ENCODE measurements around the gene MBP. TPM values are rescaled to one million over a fixed set of nuclear protein-coding genes. Genes with fewer than 3 reads are reported as not detected.

The MBP gene
- total RNA-seq, 1 experiment from 2014 or later = not detected

DNA sequence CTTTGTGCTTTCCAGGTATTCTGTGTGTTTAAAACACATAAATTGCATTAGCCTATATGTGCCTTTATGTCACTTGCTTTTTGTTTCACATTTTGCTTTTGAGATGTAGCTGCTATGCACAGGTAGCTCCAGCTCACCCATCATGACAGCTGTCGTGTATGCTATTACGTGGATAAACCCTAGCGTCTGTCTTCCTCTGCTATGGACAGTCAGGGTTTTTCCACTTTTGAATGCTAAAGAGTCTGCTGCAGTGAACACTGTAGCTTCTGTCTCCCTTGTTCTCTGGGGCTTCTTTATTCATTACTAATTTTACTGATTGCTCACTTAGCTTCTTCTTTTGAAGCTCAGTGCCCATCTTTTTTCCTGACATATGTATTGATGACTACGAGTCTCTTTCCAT is 24.7 kb upstream of the MBP start:
- Histone ChIP-seq H3K36me3 (no peaks in the 10 kb centered on the region), H3K4me3 (no peak overlapping the region), H3K27me3 (no peaks in the 10 kb centered on the region), H3K9me3 (no peaks in the 10 kb centered on the region)
- DNase-seq = no peak

DNA sequence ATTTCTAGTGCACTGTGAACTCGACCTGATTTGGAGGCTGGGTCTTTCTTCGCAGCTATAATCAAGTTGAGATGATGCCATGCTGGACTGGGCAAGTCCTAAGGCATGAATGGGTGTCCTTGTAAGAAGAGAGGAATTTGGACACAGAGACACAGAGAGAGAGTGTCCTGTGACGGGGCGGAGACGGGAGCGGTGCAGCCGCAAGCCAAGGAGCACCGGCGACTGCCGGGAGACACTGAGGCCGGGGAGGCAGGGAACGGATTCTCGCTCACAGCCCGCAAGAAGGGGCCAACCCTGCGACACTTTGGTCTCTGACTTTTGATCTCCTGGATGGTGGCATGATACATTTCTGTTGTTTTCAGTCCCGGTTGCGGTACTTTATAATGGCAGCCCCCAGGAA is 22.4 kb upstream of the MBP start:
- no peaks in the 10 kb centered on the region for H3K9me3 ChIP-seq
- H3K4me3 ChIP-seq = no peak overlapping the region
- H3K27me3 ChIP-seq = no peaks in the 10 kb centered on the region
- H3K36me3 ChIP-seq = no peaks in the 10 kb centered on the region
- DNase-seq = no peak

DNA sequence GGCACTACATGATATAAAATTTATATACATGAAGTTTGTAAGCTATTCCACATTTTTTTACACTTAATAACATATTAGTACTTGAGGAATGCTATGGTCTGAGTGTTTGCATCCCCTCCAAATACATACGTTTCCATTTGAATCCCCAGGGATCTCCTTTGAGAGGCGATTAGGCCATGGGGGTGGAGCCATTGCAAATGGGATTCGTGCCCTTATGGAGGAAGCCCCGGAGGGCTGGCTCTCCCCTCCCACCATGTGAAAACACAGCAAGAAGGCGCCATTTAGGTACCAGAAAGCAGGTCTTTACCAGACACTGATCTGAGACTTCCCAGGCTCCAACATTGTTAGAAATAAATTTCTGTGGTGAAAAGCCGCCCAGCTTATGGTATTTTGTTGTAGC is 20.8 kb upstream of the MBP start:
- no peak overlapping the region for H3K4me3 ChIP-seq
- no peaks in the 10 kb centered on the region for H3K27me3 ChIP-seq
- H3K9me3 ChIP-seq = no peaks in the 10 kb centered on the region
- no peak for DNase-seq
- no peaks in the 10 kb centered on the region for H3K36me3 ChIP-seq

DNA sequence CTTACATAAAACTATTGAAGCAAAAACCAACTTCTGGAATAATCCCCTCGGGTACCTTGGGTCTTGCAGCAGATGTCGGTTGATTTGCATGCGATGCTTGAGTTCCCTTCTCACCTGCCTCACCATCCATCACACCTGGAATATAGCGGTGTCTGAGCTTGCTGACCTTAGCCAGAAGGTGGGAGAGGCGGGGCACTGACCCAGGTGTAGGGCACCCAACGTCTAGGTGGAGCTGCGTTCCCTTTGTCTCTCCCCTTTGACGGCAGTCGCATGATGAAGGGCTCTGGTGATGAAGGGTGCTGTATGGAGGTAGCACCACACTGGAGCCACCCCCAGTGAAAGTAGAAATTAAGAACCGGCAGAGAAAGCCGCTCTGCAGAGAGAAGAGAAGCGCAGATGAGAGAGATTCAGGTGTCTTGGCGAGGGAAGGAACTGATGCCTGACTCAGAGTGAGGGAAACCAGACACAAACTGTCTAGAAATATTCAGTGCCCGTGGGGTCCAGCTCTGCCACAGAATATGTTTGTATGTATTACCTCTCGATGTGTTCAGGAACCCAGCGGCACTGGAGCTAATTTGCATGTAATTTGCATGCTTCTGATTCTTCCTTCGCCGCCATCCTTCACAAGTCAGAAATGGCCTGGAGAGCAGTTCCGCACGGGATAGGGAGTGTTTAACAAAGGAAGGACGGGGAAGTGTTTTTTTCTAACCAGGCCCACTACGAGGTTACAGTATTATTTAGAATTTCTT is 19.4 kb upstream of the MBP start:
- Histone ChIP-seq H3K27me3 (no peaks in the 10 kb centered on the region), H3K4me3 (no peak overlapping the region), H3K36me3 (no peaks in the 10 kb centered on the region), H3K9me3 (no peaks in the 10 kb centered on the region)
- DNase-seq = no peak

DNA sequence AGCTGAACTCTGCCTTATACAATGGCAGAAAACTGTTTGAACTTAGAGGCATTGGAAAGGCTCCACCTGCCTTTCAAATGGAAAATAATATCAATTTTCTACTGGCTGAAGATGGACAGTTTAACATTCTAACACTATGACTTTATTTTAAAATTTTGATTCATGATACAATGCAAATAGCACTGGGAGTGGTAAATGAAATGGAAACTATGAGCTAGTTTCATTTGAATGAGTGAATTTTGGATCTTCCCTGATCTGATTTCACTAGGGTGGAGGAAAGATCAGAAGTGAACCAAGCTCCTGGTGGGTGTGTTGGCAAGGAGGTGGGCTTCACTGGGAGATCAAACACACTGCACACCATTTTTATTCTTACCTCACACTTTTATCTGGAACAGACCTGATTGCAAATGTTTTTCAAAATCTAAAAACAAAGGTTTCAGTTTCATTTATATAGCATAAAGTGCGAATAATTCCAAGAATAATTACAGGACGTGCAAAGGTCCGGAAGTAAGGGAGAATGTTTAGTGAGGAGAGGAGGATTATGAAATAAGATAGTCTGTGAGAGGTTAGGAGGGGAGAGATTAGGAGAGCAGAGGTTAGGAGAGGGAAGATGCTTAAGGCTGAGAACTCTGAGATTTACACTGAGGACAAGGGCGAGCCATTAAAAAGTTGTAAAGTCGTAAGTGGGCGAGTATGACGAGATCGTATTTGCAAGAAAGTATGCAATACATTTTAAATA is 18.6 kb upstream of the MBP start:
- Histone ChIP-seq H3K36me3 (no peaks in the 10 kb centered on the region), H3K27me3 (no peaks in the 10 kb centered on the region), H3K9me3 (no peaks in the 10 kb centered on the region), H3K4me3 (no peak overlapping the region)
- DNase-seq = no peak

DNA sequence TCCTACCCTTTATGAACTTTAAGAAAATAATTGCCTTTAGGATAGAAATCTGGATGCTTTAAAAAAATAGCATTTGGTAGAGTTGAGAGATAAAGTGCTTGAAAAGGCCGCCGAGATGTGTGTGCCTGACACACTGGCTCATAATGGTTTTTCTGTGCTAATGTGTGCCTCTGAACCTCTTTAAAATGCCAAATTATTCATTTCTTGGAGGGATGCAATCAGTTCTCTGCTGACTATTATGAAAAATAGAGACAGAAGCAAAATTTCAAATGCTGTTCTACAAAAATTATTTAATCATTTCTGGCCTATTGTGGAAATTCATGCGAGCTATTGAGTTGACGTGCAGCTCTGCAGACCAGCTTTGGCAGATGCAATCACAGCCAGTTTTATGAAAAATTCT is 18.0 kb upstream of the MBP start:
- Histone ChIP-seq H3K9me3 (no peaks in the 10 kb centered on the region), H3K4me3 (no peak overlapping the region), H3K36me3 (no peaks in the 10 kb centered on the region), H3K27me3 (no peaks in the 10 kb centered on the region)
- DNase-seq = no peak

DNA sequence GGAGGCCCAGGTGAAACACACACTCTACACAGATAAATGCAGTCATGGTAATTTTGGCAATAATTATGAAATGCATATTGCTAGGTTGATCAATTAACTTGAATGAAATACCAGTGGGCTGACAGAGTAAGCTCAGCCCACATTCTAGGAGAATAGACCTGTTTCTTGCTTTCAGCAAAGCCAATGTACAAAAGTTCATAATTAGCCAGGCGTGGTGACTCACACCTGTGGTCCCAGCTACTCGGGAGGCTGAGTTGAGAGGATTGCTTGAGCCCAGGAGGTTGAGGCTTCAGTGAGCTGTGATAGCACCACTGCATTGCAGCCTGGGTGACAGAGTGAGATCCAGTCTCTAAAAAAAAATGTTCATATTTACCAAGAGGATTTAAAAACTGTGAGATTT is 15.7 kb upstream of the MBP start:
- no peaks in the 10 kb centered on the region for H3K27me3 ChIP-seq
- DNase-seq = no peak
- H3K9me3 ChIP-seq = peaks cover 10% of the 10 kb centered on the region; the same call in 1 of the 2 replicates
- H3K36me3 ChIP-seq = no peaks in the 10 kb centered on the region
- H3K4me3 ChIP-seq = no peak overlapping the region

DNA sequence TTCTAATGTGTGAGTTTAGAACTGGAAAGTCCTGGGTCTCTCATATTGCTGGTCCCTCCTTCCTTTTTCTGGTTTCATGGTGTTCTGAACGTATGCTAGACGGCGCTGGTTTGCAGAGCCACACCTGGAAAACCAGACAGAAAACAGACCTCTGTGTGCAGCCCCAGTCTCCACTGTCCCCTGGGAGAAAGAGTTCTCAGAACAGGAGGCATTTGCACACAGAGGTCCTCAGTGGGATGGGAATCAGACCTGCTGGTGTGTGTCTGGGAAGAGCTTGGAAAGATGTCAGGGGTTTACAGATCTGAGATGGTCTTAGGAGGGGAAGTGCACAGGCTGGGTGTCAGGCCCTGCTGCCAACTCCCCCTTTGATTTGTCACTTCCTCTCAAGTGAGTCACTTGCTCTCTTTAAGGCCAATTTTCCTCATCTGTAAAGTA is 14.9 kb upstream of the MBP start:
- H3K27me3 ChIP-seq = no peaks in the 10 kb centered on the region
- no peaks in the 10 kb centered on the region for H3K36me3 ChIP-seq
- peak; percentile 64 for DNase-seq
- peaks cover 10% of the 10 kb centered on the region; the same call in 1 of the 2 replicates for H3K9me3 ChIP-seq
- H3K4me3 ChIP-seq = no peak overlapping the region

DNA sequence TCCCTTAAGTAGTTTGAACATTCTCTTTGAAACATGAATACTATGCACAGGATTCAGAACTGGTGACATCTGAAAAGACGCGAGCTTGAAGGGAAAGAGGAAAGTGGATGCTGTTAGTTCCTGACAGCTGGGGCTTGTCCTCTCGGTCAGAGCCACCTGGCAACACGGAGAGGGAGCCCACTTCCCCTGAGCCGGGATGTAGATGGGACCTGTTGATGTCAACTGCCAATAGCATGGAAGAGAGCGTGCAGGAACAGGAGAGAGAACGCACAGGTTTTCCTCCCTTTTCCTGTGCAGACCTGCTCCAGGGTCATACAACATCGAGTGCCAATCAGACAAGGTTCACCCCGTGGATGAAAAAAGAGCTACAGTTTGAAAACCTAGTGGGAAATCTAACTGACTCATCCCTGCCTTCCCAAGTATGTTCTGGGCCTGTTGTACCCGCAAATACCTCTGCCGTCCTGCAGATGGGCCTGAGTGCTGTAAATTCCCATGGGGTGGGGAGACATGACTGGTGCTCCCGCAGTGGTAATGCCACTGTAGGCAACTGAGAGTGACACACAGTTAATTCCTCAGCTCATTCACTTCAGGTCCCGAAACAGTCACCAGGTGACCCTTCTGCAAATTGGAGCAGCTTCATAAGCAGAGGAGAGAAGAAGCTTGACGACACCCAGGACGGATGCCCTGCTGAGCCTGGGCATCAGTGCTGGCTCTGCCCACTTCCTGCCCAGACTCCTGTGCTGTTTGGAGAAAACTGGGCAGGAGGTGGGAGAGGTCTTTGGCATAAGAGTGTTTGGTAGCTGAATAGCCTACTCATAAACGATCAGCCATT is 13.9 kb upstream of the MBP start:
- H3K4me3 ChIP-seq = no peak overlapping the region
- H3K9me3 ChIP-seq = peaks cover 12% of the 10 kb centered on the region; the same call in 1 of the 2 replicates
- peak; percentile 71 for DNase-seq
- H3K27me3 ChIP-seq = no peaks in the 10 kb centered on the region
- no peaks in the 10 kb centered on the region for H3K36me3 ChIP-seq

DNA sequence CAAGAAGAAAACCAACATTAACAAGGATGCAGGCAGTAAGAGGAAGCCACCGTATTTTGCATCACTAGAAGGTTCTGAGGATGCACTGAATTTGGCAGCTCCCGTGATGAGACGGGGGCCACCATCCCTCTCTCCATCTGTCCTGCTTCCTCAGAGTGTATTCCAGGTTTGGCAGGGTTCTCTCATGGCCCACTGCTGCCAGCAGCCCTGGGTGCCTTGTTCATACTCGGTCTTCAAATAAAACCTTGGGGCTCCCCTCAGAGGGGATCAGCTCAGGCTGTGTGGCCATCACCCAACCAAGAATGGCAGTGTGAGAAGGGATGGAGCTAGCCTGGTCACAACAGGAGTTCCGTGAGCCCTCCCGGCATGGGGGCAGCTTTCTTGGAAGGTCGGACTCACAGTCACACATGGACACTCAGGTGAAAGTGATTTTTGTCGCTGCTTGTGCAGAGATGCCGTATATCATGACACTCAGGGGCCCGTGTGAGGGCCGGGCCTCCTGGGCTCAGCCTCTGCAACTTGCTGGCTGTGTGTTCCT is 12.8 kb upstream of the MBP start:
- no peak overlapping the region for H3K4me3 ChIP-seq
- no peaks in the 10 kb centered on the region for H3K27me3 ChIP-seq
- no peak for DNase-seq
- peaks cover 12% of the 10 kb centered on the region; the same call in 1 of the 2 replicates for H3K9me3 ChIP-seq
- no peaks in the 10 kb centered on the region for H3K36me3 ChIP-seq

DNA sequence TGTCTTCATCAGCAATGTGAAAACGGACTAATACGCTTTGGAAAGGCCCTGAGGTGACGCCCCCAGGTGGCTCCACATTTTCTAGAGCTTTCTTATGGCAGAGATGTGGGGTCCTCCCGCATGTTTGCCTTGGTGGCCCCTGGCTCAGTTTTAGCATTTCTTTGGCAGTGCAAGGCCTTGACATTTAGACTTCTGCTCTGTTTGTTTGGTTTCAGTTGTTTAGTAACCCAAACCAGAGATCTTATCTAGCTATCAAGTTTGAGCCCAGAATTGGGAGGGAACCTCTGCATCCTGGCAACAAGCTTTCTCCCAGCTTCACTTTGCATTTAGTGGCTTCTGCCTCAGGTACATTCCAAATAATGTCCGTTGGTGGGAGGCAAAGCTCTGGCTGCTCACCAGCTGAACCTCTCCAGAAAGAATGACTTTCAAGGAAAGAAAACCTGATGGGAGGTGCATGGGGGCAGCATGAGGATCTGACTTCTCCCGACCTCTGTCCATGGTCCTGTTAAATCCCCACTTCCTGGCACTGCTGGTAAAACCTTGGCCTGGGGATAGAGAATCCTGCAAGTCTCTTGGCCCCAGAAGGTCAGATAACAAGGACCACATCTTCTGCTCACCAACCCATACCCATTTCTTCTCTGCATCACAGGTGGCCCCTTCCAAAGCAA is 12.0 kb upstream of the MBP start:
- Histone ChIP-seq H3K9me3 (peaks cover 12% of the 10 kb centered on the region; the same call in 1 of the 2 replicates), H3K36me3 (no peaks in the 10 kb centered on the region), H3K27me3 (no peaks in the 10 kb centered on the region), H3K4me3 (no peak overlapping the region)
- DNase-seq = no peak

DNA sequence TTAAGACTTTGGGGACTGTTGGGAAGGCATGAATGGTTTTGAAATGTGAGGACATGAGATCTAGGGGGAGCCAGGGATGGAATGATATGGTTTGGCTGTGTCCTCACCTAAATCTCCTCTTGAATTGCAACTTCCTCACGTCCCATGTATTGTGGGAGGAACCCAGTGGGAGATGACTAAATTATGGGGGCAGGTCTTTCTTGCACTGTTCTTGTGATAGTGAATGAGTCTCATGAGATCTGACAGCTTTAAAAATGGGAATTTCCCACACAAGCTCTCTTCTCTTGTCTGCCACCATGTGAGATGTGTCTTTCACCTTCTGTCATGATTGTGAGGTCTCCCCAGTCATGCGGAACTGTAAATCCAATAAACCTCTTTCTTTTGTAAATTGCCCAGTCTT is 11.5 kb upstream of the MBP start:
- DNase-seq = no peak
- Histone ChIP-seq H3K4me3 (no peak overlapping the region), H3K27me3 (no peaks in the 10 kb centered on the region), H3K9me3 (peaks cover 12% of the 10 kb centered on the region; the same call in 1 of the 2 replicates), H3K36me3 (no peaks in the 10 kb centered on the region)

DNA sequence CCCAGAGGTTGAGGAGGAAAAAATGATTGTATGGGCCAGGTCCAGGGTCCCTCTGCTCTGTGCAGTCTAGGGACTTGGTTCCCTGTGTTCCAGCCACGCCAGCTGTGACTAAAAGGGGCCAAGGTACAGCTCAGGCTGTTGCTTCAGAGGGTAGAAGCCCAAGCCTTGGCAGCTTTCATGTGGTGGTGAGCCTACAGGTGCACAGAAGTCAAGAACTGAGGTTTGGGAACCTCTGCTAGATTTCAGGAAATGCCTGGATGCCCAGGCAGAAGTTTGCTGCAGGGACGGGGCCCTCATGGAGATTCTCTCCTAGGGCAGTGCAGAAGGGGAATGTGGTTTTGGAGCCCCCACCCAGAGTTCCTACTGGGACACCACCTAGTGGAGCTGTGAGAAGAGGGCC is 10.6 kb upstream of the MBP start:
- Histone ChIP-seq H3K9me3 (peaks cover 12% of the 10 kb centered on the region; the same call in 1 of the 2 replicates), H3K4me3 (no peak overlapping the region), H3K27me3 (no peaks in the 10 kb centered on the region), H3K36me3 (no peaks in the 10 kb centered on the region)
- DNase-seq = no peak

DNA sequence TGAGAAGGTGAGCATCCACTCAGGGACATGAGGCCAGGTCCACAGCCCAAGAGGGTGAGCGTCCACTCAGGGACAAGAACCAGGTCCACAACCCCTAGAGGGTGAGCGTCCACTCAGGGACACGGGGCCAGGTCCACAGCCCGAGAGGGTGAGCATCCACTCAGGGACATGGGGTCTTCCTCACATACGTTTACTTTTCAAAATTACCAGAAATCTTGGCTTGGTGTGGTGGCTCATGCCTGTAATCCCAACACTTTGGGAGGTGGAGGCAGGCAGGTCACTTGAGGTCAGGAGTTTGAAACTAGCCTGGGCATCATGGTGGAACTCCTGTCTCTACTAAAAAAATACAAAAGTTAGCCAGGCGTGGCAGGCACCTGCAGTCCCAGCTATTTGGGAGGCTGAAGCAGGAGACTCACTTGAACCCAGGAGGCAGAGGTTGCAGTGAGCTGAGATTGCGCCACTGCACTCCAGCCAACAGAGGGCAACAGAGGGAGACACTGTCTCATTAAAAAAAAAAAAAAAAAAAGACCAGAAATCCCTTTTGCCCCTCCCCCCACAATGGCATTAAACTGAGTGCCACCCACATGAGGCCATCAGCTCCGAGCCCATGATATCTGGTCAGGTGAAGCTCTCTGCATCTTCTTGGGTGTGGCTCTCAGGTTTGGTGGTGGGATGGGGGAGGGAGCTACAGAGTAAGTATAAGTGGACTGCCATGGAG is 9.0 kb upstream of the MBP start:
- Histone ChIP-seq H3K9me3 (peaks cover 12% of the 10 kb centered on the region; the same call in 1 of the 2 replicates), H3K27me3 (no peaks in the 10 kb centered on the region), H3K4me3 (no peak overlapping the region), H3K36me3 (no peaks in the 10 kb centered on the region)
- DNase-seq = no peak

DNA sequence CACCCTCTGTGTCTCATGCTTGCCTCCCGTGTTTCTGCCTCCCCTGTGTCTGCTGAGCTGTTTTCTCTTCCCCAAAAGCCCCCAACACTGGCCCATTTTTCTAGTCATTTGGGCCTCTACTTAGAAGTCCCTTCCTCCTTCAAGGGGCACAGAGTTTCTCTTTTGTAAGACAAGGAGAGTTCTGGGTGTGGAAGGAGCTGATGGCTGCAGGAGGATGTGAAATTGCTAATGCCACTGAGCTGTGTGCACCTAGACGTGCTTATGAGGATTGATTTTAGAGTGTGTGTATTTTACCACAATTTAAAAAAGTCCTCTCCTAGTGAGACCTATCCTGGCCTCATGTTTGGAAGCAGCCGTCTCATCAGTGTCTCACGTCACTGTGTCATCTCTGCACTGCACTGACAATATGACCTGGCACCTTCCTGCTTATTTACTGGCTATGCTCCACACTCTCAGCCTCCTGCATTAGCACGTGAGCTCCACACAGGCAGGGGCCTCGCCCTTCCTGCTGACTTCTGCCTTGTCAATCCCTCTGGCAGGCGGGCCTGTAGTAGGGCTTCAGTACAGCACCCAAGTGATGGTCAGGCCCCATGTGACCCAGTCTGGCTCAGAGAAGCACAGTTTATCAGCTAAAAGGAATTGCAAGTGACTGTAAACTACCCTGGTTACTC is 8.0 kb upstream of the MBP start:
- Histone ChIP-seq H3K27me3 (no peaks in the 10 kb centered on the region), H3K4me3 (no peak overlapping the region), H3K9me3 (peaks cover 12% of the 10 kb centered on the region; the same call in 1 of the 2 replicates), H3K36me3 (no peaks in the 10 kb centered on the region)
- peak; percentile 62 for DNase-seq

All from MG63 (cell line).